HepG2 (cell line): ENCODE measurements around the gene WNK1.

ENCODE experiments used
- CTCF ChIP-seq: sonication (generic); formaldehyde crosslinking; IDR thresholded peaks from 2 replicates; pipeline ENCODE4 v1.5.0; 2020; ENCODE audit warnings: mild to moderate bottlenecking, missing genetic modification reagents, moderate library complexity
- JUNB ChIP-seq: sonication (generic); formaldehyde crosslinking; IDR thresholded peaks from 2 replicates; pipeline ENCODE4 v1.8.0; 2022; ENCODE audit warnings: missing genetic modification reagents, mild to moderate bottlenecking, borderline replicate concordance
- KDM2A ChIP-seq: sonication (generic); formaldehyde crosslinking; IDR thresholded peaks from 2 replicates; pipeline ENCODE4 v1.4.0; 2020; ENCODE audit warnings: low read depth, missing genetic modification reagents, borderline replicate concordance
- NFE2L1 ChIP-seq: sonication (generic); formaldehyde crosslinking; IDR thresholded peaks from 2 replicates; pipeline ENCODE4 v1.4.0; 2020; ENCODE audit warnings: missing genetic modification reagents, mild to moderate bottlenecking, borderline replicate concordance
- NFIC ChIP-seq: IDR thresholded peaks from 2 replicates; pipeline ENCODE4 v1.6.1; 2012; ENCODE audit warnings: mild to moderate bottlenecking, low read length, inconsistent platforms
- POLR2A ChIP-seq, 2 experiments: IDR thresholded peaks; 2 replicates each; pipeline ENCODE4 v1.6.1; 2011; ENCODE audit warnings: low read depth in 2 of 2, low read length in 2 of 2, mild to moderate bottlenecking in 1 of 2, moderate library complexity in 1 of 2; ENCODE audit not compliant: insufficient read depth in 1 of 2
- STAT5B ChIP-seq: sonication (generic); formaldehyde crosslinking; IDR thresholded peaks from 2 replicates; pipeline ENCODE4 v1.4.0; 2020; ENCODE audit warnings: missing genetic modification reagents
- ZBTB4 ChIP-seq: sonication (generic); formaldehyde crosslinking; IDR thresholded peaks from 2 replicates; pipeline ENCODE4 v1.4.0; 2020; ENCODE audit warnings: missing genetic modification reagents, mild to moderate bottlenecking, borderline replicate concordance
- ZNF557 ChIP-seq: sonication (generic); formaldehyde crosslinking; IDR thresholded peaks from 2 replicates; pipeline ENCODE4 v1.4.0; 2020; ENCODE audit warnings: missing genetic modification reagents

- no peak for TF ChIP-seq NFE2L1 (CRISPR knock-in tag)
- no peak for TF ChIP-seq CTCF (CRISPR knock-in tag)
- no peak for TF ChIP-seq JUNB
- no peak for TF ChIP-seq ZNF557 (CRISPR knock-in tag)
- TF ChIP-seq STAT5B (CRISPR knock-in tag) = no peak
- no peak for TF ChIP-seq KDM2A (CRISPR knock-in tag)
- no peak for TF ChIP-seq ZBTB4 (CRISPR knock-in tag)
- TF ChIP-seq NFIC = no peak
- no peak for TF ChIP-seq POLR2A (IDR thresholded peaks at IDR 0.05; ENCODE audit: insufficient read depth in 1 of 2, low read depth in 2 of 2, low read length in 2 of 2)
These were observed 203.6 kb downstream of the WNK1 start for GRCh38 chr12:955939-956338.
